GM21423 (cell line): ENCODE measurements around the gene STOML2.
"Not testable (repeated sequence)": the region's sequence is repeated elsewhere in the genome, so short reads cannot be mapped to it uniquely, and the experiment has no call there.

Source experiments
- ATAC-seq: cut with Tn5 transposase; IDR thresholded peaks from one replicate; pipeline ENCODE4 v1.9.1; 2021; ENCODE audit warnings: mild to moderate bottlenecking, moderate library complexity; ENCODE audit not compliant: unreplicated experiment

The STOML2 gene

DNA sequence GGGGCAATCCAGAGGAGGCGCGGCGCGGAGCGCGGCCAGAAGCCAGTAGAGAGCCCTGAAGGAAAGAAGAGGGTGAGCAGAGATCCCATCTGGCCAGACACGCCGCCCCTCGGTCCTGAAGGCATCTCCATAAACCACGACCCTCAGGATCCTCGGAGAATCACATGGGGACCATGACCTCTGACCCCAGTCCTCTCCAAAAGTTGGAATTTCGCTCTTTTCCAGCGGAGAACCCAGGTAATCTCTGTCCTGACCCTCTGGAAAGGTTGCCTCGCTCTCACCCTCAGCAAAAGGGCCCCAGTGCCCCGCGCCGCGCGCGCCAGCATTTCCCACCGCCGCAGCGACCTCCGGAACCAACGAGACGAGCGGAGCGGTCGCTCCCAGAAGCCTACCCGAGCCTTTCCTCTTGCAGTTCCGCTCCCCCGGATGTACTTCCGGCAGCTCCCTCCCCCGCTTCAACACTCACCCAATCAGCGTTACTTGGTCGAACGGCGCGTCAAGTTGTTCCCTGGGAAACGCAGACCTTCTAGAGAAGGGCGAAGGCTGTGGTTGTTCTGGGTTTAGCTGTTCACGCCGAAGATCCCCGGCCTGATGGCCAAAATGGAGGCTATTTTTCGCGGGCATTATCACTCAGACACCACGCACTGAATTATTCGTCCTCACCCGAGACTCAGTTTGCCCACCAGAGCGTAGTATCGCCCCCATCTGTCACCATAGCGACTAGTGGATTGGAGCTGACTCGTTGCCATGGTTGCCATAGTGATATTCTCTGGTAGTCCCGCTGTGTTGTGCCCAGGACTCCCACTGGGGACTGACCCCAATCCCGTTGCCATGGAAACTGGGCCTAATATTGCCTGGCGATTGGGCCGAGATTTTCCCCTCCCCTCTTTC is at the start of gene STOML2:
Gene STOML2 (minus strand): TSS at position 363 of the 891 bp plus-strand sequence. CDS start 37 bp downstream, at position 326.
- peak; percentile 93 for ATAC-seq

GRCh38 chr9:35147941-35148563 is 45.1 kb upstream of the STOML2 start:
- ATAC-seq: not testable (repeated sequence)

DNA sequence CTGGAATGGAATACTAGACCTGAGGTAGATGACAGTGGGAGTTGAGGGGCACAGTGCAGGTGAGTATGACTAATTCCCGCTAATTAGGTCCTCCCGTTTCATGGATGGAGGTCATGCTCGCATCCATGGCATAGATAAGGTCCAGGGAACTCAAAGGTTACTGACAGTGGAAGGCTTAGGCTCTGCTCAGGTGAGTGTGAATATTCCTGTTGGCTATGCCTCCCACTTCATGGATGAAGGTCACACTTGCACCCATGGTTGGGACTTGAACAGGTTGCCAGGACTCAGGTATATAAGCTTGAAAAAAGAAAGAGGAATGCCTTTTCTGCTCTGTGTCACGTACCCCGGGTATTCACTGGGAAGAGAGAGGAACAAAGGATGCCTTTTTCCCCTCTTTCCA is 39.1 kb upstream of the STOML2 start:
- ATAC-seq: no peak

- no peak for ATAC-seq
Observed at GRCh38 chr9:35140093-35140492, 37.2 kb upstream of the STOML2 start.

DNA sequence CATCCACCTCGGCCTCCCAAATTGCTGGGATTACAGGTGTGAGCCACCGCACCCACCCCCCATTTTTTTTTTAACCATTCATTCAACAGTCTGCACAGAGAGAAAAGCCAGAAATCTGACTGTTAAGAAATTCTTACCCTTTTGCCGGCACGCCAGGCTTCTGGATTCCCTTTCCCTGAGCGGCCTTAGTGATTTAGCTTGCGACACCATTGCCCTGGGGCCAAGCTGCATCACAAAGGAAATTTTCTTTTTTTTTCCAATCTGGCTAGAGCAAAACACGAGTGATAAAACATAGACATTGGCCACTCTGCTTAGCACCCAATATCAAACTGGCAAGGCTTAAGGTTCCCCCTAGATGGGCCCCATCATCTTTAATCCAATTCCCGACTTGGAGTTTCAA is 33.9 kb upstream of the STOML2 start:
- ATAC-seq: no peak

DNA sequence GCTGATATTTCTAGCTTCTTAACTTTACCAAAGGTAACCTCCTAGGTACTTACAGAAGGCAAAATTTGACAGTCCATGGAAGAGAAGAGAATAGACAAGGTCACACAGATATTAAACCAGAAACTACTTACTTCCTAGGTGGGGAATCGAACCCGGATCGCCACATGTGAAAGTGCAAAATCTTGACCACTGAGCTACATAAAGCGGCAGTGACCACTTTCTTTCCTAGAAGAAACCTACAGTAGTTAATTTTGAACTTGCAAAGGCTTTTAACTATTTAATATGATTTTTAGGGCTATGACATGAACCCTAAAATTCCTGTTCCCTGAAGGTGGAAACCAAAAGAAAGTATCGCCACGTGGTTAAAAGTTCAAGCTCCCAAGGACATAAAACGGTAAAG is 33.1 kb upstream of the STOML2 start:
- ATAC-seq: no peak

- ATAC-seq: no peak
Observed at GRCh38 chr9:35134920-35135319, 32.0 kb upstream of the STOML2 start.

DNA sequence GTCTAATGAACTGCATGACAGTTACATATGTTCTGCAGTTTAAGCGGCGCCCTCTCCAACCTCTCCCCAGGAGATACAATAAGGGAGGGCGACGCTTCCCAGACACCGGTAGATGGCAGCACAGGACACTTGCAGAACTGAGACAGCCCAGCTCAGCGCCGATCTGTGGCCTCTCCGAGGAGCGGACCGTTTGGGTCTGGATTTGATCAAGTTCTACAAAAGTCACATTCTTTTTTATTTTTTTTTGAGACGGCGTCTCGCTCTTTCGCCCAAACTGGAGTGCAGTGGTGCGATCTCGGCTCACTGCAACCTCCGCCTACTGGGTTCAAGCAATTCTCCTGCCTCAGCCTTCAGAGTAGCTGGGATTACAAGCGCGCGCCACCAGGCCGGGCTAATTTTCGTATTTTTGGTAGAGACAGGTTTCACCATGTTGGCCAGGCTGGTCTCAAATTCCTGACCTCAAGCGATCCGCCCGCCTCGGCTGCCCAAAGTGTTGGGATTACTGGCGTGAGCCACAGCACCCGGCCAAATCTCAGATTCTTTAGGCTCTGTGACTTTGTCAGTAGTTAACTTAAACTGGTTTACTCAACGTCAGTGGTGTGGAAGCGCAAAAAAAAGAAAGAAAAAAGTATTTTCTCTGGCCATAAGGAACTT is 14.1 kb upstream of the STOML2 start:
- peak; percentile 45 for ATAC-seq

- no peak for ATAC-seq
Observed at GRCh38 chr9:35116539-35116897, 13.6 kb upstream of the STOML2 start.

GRCh38 chr9:35115680-35116538 is 13.0 kb upstream of the STOML2 start, which contains the start of gene ATOSB:
Gene ATOSB, minus strand, starts transcription at chr9:35115862. Its CDS starts 7,588 bp downstream, at chr9:35108274.
- ATAC-seq: peak; percentile 54

GRCh38 chr9:35114840-35115628 is 12.1 kb upstream of the STOML2 start:
- ATAC-seq: no peak

- ATAC-seq: no peak
Observed at GRCh38 chr9:35114113-35114839, 11.3 kb upstream of the STOML2 start.

DNA sequence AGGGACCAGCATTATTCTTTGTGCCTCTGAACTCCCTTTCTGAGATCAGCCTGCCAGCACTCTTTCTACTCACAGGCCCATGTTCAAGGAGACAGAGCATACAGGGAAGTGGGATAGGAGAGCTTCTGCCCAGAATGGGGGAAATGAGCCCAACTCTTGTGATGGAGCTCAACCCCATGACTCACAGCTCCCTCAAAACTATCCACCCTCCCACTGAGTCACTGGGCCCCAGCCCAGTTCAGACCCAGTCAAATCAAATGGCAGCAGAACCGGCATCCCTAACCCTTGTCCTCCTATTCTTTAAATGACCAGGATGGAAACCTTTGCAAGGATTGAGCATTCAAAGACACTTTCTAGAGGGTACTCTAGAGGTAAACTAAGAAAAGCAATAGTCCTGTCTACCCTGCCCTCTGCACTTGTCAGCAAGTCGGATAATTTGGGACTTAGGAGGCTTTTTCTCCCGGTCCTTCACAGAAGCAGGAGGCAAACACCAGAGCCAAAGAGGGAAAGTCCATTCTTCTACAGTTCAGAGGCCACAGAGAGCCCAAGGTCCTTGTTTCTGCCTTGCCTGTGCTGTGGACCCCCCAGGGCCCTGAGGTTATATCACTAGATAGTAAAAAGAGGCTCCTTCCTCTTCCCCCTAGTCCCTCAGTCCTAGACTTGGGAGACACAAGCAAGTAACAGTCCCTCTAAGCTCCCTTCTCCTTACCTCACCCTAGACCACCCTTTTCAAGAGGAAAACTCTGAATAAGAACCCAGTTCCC is 9.5 kb upstream of the STOML2 start:
- no peak for ATAC-seq

- peak; percentile 59 for ATAC-seq
Observed at GRCh38 chr9:35111001-35111933, 8.3 kb upstream of the STOML2 start.

DNA sequence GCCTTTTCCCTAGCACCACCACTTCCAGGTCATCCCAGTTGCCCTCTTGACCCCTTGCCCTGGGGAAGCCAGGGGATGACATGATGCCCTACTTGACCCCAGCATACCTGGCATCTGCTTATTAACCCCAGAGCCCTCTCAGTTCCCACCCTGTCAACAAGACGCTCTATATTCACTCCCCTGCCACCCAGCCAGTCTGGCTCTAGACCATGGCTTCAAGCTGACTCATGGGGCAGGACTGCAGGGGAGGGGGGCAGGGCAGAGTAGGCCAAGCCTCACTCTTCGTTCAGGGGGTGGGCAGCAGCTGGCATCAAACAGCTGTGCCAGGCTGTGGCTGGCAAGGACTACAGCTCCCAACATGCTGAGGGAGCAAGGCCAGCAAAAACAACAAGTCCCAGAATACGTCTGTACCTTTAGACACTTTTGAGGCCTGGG is 7.4 kb upstream of the STOML2 start:
- no peak for ATAC-seq

GRCh38 chr9:35108946-35109575 is 6.1 kb upstream of the STOML2 start:
- ATAC-seq: no peak

- no peak for ATAC-seq
Observed at GRCh38 chr9:35108461-35108860, 5.5 kb upstream of the STOML2 start.
